ENCODE data around the gene ST6GALNAC3.

ST6GALNAC3 gene

GRCh38 chr1:76154206-76154956, 79.8 kb downstream of the ST6GALNAC3 start:
- Histone ChIP-seq H3K27me3 (ENCODE audit: control insufficient read depth, insufficient read depth, low read length) (no peaks in the 10 kb centered on the region), H3K9ac (ENCODE audit: low read length) (peak overlapping the region; percentile 37), H3K4me1 (ENCODE audit: control insufficient read depth, insufficient read depth, low read length) (peaks cover 8% of the 10 kb centered on the region), H3K36me3 (ENCODE audit: control insufficient read depth, insufficient read depth, low read length) (no peaks in the 10 kb centered on the region), H3K4me3 (ENCODE audit: low read length) (peak overlapping the region; percentile 28), H3K9me3 (ENCODE audit: control insufficient read depth, low read length) (no peaks in the 10 kb centered on the region)

GRCh38 chr1:76156987-76157386, 82.4 kb downstream of the ST6GALNAC3 start:
- H3K9ac ChIP-seq (ENCODE audit: low read length): no peak overlapping the region
- H3K9me3 ChIP-seq (ENCODE audit: control insufficient read depth, low read length): no peaks in the 10 kb centered on the region
- H3K4me3 ChIP-seq (ENCODE audit: low read length): no peak overlapping the region
- H3K4me1 ChIP-seq (ENCODE audit: control insufficient read depth, insufficient read depth, low read length): peaks cover 8% of the 10 kb centered on the region
- H3K27me3 ChIP-seq (ENCODE audit: control insufficient read depth, insufficient read depth, low read length): no peaks in the 10 kb centered on the region
- no peaks in the 10 kb centered on the region for H3K36me3 ChIP-seq (ENCODE audit: control insufficient read depth, insufficient read depth, low read length)

GRCh38 chr1:76158126-76158525, 83.6 kb downstream of the ST6GALNAC3 start:
- no peaks in the 10 kb centered on the region for H3K27me3 ChIP-seq (ENCODE audit: control insufficient read depth, insufficient read depth, low read length)

GRCh38 chr1:76160225-76160624, 85.7 kb downstream of the ST6GALNAC3 start:
- Histone ChIP-seq H3K27me3 (ENCODE audit: control insufficient read depth, insufficient read depth, low read length) (no peaks in the 10 kb centered on the region), H3K4me3 (ENCODE audit: low read length) (no peak overlapping the region), H3K9me3 (ENCODE audit: control insufficient read depth, low read length) (no peaks in the 10 kb centered on the region), H3K9ac (ENCODE audit: low read length) (no peak overlapping the region), H3K4me1 (ENCODE audit: control insufficient read depth, insufficient read depth, low read length) (no peaks in the 10 kb centered on the region), H3K36me3 (ENCODE audit: control insufficient read depth, insufficient read depth, low read length) (no peaks in the 10 kb centered on the region)

More at GRCh38 chr1:76158126-76158525, 83.6 kb downstream of the ST6GALNAC3 start:
- no peaks in the 10 kb centered on the region for H3K9me3 ChIP-seq (ENCODE audit: control insufficient read depth, low read length)
- H3K4me3 ChIP-seq (ENCODE audit: low read length): no peak overlapping the region
- H3K9ac ChIP-seq (ENCODE audit: low read length): no peak overlapping the region
- no peaks in the 10 kb centered on the region for H3K36me3 ChIP-seq (ENCODE audit: control insufficient read depth, insufficient read depth, low read length)
- peaks cover 8% of the 10 kb centered on the region for H3K4me1 ChIP-seq (ENCODE audit: control insufficient read depth, insufficient read depth, low read length)

- H3K27me3 ChIP-seq (ENCODE audit: control insufficient read depth, insufficient read depth, low read length): no peaks in the 10 kb centered on the region
- H3K4me3 ChIP-seq (ENCODE audit: low read length): no peak overlapping the region
- no peaks in the 10 kb centered on the region for H3K4me1 ChIP-seq (ENCODE audit: control insufficient read depth, insufficient read depth, low read length)
- no peaks in the 10 kb centered on the region for H3K9me3 ChIP-seq (ENCODE audit: control insufficient read depth, low read length)
- H3K9ac ChIP-seq (ENCODE audit: low read length): no peak overlapping the region
- H3K36me3 ChIP-seq (ENCODE audit: control insufficient read depth, insufficient read depth, low read length): no peaks in the 10 kb centered on the region
Measured at GRCh38 chr1:76161451-76161850, 86.9 kb downstream of the ST6GALNAC3 start.

- Histone ChIP-seq H3K9me3 (ENCODE audit: control insufficient read depth, low read length) (no peaks in the 10 kb centered on the region), H3K36me3 (ENCODE audit: control insufficient read depth, insufficient read depth, low read length) (no peaks in the 10 kb centered on the region), H3K4me3 (ENCODE audit: low read length) (no peak overlapping the region)
Measured at GRCh38 chr1:76162254-76162653, 87.7 kb downstream of the ST6GALNAC3 start.

GRCh38 chr1:76164165-76164564, 89.6 kb downstream of the ST6GALNAC3 start:
- H3K27me3 ChIP-seq (ENCODE audit: control insufficient read depth, insufficient read depth, low read length): no peaks in the 10 kb centered on the region

More at GRCh38 chr1:76162254-76162653, 87.7 kb downstream of the ST6GALNAC3 start:
- no peaks in the 10 kb centered on the region for H3K4me1 ChIP-seq (ENCODE audit: control insufficient read depth, insufficient read depth, low read length)
- H3K27me3 ChIP-seq (ENCODE audit: control insufficient read depth, insufficient read depth, low read length): no peaks in the 10 kb centered on the region
- H3K9ac ChIP-seq (ENCODE audit: low read length): no peak overlapping the region

GRCh38 chr1:76170084-76170483, 95.5 kb downstream of the ST6GALNAC3 start:
- Histone ChIP-seq H3K27me3 (ENCODE audit: control insufficient read depth, insufficient read depth, low read length) (no peaks in the 10 kb centered on the region), H3K4me1 (ENCODE audit: control insufficient read depth, insufficient read depth, low read length) (no peaks in the 10 kb centered on the region), H3K9ac (ENCODE audit: low read length) (no peak overlapping the region), H3K9me3 (ENCODE audit: control insufficient read depth, low read length) (no peaks in the 10 kb centered on the region), H3K4me3 (ENCODE audit: low read length) (no peak overlapping the region), H3K36me3 (ENCODE audit: control insufficient read depth, insufficient read depth, low read length) (no peaks in the 10 kb centered on the region)

More at GRCh38 chr1:76164165-76164564, 89.6 kb downstream of the ST6GALNAC3 start:
- no peaks in the 10 kb centered on the region for H3K36me3 ChIP-seq (ENCODE audit: control insufficient read depth, insufficient read depth, low read length)
- no peaks in the 10 kb centered on the region for H3K4me1 ChIP-seq (ENCODE audit: control insufficient read depth, insufficient read depth, low read length)
- no peak overlapping the region for H3K9ac ChIP-seq (ENCODE audit: low read length)
- no peaks in the 10 kb centered on the region for H3K9me3 ChIP-seq (ENCODE audit: control insufficient read depth, low read length)
- no peak overlapping the region for H3K4me3 ChIP-seq (ENCODE audit: low read length)

GRCh38 chr1:76170513-76170912, 96.0 kb downstream of the ST6GALNAC3 start:
- H3K9me3 ChIP-seq (ENCODE audit: control insufficient read depth, low read length): no peaks in the 10 kb centered on the region
- no peak overlapping the region for H3K9ac ChIP-seq (ENCODE audit: low read length)
- H3K4me3 ChIP-seq (ENCODE audit: low read length): no peak overlapping the region
- H3K4me1 ChIP-seq (ENCODE audit: control insufficient read depth, insufficient read depth, low read length): no peaks in the 10 kb centered on the region
- no peaks in the 10 kb centered on the region for H3K36me3 ChIP-seq (ENCODE audit: control insufficient read depth, insufficient read depth, low read length)
- no peaks in the 10 kb centered on the region for H3K27me3 ChIP-seq (ENCODE audit: control insufficient read depth, insufficient read depth, low read length)

GRCh38 chr1:76176000-76176399, 101.5 kb downstream of the ST6GALNAC3 start:
- Histone ChIP-seq H3K4me1 (ENCODE audit: control insufficient read depth, insufficient read depth, low read length) (no peaks in the 10 kb centered on the region), H3K36me3 (ENCODE audit: control insufficient read depth, insufficient read depth, low read length) (no peaks in the 10 kb centered on the region), H3K9ac (ENCODE audit: low read length) (no peak overlapping the region), H3K9me3 (ENCODE audit: control insufficient read depth, low read length) (no peaks in the 10 kb centered on the region), H3K27me3 (ENCODE audit: control insufficient read depth, insufficient read depth, low read length) (no peaks in the 10 kb centered on the region), H3K4me3 (ENCODE audit: low read length) (no peak overlapping the region)

GRCh38 chr1:76177615-76178014, 103.1 kb downstream of the ST6GALNAC3 start:
- H3K4me1 ChIP-seq (ENCODE audit: control insufficient read depth, insufficient read depth, low read length): no peaks in the 10 kb centered on the region
- H3K9ac ChIP-seq (ENCODE audit: low read length): no peak overlapping the region
- no peaks in the 10 kb centered on the region for H3K36me3 ChIP-seq (ENCODE audit: control insufficient read depth, insufficient read depth, low read length)
- H3K27me3 ChIP-seq (ENCODE audit: control insufficient read depth, insufficient read depth, low read length): no peaks in the 10 kb centered on the region
- H3K9me3 ChIP-seq (ENCODE audit: control insufficient read depth, low read length): no peaks in the 10 kb centered on the region
- no peak overlapping the region for H3K4me3 ChIP-seq (ENCODE audit: low read length)

- Histone ChIP-seq H3K9ac (ENCODE audit: low read length) (no peak overlapping the region), H3K36me3 (ENCODE audit: control insufficient read depth, insufficient read depth, low read length) (no peaks in the 10 kb centered on the region), H3K27me3 (ENCODE audit: control insufficient read depth, insufficient read depth, low read length) (no peaks in the 10 kb centered on the region), H3K4me3 (ENCODE audit: low read length) (no peak overlapping the region), H3K9me3 (ENCODE audit: control insufficient read depth, low read length) (no peaks in the 10 kb centered on the region), H3K4me1 (ENCODE audit: control insufficient read depth, insufficient read depth, low read length) (no peaks in the 10 kb centered on the region)
Measured at GRCh38 chr1:76179219-76179698, 104.7 kb downstream of the ST6GALNAC3 start.

Measured in mucosa of stomach (tissue), 1 donor.